HG02763 (cell line): ENCODE data around the gene CHST6.
"Not testable (repeated sequence)": the region's sequence is repeated elsewhere in the genome, so short reads cannot be mapped to it uniquely, and the experiment has no call there.

Source experiments
- ATAC-seq: cut with Tn5 transposase; IDR thresholded peaks from one replicate; pipeline ENCODE4 v1.9.1; 2021; ENCODE audit warnings: mild to moderate bottlenecking, moderate library complexity; ENCODE audit not compliant: unreplicated experiment

CHST6 gene

DNA sequence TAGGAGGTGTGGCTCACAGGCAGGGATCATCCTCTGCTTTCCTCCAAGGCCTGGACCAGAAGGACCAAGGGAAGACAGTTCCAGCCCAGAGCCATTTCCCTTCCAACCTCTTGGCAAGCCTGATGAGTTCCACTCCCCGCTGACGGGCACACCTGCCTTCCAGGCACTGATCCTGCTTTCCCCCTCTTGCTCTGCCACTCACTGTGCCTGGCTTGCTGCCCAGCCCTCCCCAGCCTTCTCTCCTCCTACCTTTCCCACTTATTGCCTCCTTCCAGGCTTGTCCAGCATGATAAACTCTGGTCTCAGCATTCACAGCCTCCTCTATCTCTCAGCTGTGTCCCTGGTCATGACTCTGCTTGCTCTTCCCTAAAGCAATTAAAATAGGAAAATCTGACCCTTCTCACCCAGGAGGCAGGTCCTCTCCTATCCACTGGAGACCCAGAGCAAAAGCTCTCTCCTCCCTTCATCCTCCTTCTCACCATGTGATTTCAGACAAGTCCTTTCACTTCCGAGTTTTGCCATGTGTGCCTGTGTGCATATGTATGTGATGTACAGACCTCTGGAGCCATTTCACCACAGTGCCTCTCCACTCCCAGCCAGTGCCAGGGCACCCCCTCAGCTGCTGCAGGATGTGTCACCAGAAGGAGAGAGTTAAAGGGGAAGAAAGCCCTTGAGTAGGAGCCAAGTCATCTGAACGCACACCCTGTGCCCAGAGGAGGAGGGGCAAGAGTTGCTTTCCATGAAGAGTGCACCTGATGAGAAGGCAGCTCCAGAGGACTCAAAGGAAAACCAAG is 17.4 kb downstream of the CHST6 start:
- ATAC-seq: no peak

DNA sequence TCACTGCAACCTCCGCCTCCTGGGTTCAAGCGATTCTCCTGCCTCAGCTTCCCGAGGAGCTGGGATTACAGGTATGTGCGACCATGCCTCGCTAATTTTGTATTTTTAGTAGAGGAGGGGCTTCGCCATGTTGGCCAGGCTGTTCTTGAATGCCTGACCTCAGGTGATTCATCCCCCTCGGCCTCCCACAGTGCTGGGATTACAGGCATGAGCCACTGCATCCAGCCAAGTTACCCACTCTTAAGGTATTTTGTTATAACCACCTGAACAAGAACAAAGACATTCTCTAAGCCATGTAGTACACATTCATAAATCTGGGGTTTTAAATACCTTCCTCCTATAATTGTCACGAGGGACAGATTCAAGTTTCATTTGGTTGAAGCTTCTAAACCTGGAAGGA is 18.4 kb downstream of the CHST6 start:
- no peak for ATAC-seq

DNA sequence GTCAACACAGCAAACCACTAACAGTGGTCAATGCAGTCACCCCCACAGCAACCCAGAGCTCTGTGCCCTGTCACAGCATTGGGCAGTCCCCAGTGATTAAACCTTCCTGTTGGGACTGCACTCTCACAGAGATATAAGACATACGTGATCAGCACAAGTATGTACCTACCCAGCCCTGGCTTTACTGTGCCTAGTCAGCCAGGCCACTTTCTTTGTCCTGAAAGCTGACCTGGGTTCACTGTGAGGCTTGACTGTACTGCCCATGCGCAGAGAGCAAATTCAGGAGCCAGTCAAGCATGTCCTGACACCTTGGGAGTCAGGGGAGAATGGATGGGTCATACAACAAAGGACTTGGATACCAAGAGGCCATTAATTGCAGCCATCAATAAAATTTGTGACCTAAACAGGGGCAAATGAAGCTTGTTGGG is 19.8 kb downstream of the CHST6 start:
- ATAC-seq: no peak

DNA sequence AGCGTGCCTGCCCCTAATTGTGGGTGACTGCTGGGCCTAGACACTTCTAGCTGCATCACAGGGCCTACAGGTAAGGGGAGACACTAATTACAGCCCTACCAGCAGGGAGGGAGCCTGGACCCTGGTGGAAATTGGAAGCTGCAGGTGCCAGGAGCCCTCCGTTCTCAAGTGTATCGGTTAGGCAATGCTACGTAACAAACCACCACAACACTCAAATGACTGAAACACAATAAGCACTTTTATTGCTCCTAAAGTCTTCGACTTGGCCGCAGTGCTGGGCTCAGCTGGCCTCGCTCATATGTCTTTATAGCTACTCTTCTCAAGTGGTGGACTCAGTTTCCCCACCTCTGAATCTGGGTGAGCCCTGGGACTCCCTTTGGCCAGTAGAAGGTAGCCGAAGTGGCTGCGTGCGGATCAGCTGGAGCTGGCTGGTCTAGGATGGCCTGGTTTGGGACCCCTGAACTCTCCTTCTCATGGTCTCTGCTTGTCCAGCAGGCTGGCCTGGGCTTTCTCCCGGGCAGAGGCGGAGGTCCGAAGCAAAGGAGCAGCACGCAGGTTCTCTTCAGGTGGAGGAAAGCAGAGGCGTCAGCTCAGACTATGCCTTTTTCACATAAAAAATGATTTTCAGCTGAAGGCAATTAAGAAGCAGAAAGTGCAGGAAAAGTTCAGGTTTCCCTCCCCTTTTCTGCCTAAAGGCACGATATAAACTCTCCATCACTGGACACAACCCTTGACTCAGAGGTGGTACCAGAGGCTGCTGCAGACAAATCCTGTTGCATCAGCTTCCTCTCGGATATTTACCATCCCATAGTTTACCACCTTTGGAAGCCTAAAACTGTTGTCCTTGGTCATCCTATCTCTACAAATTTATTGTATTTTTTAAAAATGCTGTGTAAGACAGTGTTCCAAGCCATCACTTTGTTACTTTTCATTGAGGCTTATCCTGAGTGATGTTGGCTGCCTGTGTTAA is 22.0 kb downstream of the CHST6 start:
- ATAC-seq: no peak

DNA sequence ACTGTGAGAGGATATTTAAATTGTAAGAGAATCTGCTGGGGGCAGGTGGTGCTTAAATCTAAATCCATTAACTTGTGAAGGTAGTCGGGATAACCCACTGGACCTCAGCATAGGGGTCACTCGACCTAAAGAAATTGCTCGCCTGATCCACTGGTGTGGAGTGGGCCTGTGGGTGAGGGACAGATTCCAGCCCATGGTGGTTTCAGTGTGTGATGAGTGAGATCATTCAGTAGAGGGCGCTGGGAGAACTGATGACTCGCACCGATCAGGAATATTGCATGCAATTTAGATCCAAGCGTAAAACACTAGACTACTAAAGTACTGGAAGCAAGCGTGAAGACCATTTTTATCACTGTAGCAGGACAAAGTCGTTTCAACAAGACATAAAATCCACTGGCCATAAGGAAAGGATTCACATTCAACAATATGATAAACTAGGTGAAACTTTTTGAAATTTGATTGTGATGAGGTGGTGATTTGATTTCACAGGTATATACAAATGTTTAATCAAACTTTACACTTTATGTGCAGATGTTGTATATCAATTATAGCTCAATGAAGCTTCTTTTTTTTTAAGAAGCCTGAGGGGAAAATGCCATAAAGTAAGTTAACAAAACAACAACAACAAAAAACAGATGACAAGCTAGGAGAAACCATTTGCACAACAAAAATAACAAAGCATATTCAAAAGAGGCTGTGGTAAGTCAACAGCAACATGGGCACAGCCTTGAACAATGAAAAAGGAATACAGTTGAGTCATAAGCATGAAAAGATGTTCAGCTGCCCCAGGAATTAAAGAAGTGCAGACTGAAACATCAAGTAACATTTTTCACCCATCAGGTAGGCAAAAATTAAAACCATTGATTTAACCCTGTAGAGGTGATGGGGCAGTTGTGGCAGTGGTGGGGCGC is 23.3 kb downstream of the CHST6 start:
- ATAC-seq: peak; percentile 65

DNA sequence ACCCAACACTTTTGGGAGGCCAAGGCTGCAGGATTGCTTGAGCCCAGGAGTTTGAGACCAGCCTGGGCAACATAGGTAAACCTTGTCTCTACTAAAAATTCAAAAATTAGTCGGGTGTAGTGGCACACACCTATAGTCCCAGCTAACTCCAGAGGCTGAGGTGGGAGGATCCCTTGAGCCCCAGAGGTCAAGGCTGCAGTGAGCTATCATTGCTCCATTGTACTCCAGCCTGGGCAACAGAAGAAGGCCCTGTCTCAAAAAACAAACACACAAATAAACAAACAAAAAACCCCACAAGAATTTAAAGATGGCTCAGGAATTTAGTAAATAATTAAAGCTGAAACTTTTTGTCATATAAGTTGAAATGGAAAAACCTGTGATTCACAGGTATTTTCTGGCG is 28.5 kb downstream of the CHST6 start:
- no peak for ATAC-seq

DNA sequence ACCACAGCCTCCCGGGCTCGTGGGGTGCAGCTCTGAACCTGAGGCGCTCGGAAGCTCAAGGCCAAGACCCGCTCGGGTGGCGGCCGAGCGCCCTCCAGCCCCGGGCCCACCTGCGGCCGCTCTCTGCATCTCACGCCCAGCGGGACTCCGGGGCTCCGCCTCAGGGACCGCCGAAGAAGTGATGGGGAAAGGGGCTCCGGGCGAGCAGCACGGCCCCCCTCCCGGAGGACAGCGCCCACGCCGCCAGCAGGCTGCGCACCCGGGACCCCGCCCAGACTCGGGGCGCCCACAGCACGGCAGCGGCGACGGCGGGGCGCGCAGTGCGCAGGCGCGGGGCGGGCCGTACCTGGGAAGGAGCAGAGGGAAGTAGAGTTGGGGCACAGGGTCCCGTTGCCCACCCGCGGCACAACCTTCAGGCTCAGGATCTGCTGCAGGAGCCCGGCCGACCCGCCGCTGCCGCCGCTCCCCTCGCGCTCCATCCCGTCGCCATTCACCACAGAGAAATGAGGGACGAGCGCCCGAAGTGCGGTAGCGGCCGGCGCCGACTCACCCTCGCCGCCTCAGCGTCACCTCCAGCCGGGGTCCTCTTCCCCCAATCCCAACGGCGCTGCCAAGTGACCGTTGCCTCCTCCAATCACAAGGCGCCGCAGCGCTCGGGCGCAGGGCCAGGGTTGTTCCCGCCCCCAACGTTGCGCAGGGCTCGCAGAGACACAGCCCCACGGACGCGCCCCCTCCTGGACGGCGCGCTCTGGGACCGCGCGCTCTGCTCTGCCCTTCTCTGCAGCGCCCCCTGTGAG is 30.9 kb downstream of the CHST6 start, which contains the start of gene TMEM170A:
Gene TMEM170A, minus strand, starts transcription at position 568 of the 797 bp plus-strand sequence. Its CDS starts 89 bp downstream, at position 479.
- peak; percentile 93 for ATAC-seq

DNA sequence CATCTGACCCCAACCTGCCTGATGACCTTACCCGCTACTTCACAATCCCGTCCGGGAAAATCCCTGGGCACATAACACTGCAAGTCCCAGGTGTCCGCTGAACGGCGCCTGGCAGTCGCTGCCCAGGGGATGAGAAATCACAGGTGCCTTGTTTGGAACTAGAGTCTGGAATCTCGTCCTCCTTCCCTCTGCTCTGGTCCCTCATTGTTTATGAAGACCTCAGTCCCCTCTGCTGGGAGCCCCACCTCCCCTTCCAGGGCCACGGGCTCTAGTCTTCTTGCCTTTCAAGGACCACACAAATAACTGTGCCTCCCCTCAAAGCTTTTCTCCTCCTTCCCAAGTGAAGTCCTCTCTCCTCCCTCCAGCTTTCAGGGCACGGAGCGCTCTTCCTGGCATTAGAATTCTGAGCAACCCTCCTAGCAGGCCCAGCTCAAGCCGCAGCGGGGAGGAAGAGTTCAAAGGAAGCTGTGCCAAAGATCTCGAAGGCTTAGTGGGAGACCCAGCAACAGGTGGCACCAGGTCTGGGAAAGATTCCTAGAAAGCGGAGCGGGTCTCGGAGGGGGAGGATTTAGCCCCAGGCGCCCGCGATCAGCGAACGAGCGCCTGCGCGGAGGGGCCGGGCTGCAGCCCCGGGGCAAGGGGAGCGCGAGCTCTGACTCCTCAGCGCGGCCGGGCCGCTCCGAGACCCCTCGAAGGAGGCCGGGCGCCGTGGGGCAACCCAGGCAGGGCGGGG is 31.7 kb downstream of the CHST6 start:
- peak; percentile 11 for ATAC-seq

DNA sequence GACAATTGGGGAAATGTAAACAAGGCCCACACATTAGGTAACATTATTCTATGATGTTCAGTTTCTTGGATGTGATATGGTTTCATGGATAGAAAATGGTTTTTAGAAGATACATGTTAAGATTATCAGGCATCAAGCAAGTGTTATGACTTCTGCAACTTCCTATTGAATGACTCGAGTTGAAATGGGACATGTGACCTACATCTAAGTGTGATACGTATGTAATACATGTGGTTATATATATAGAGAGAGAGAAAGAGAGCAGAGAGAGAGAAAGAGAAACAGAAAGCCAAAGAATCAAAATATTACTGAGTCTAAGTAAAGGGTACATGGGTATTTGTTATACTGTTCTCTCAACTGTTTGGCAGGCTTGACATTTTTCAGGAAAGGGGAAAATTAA is 32.4 kb downstream of the CHST6 start:
- no peak for ATAC-seq

DNA sequence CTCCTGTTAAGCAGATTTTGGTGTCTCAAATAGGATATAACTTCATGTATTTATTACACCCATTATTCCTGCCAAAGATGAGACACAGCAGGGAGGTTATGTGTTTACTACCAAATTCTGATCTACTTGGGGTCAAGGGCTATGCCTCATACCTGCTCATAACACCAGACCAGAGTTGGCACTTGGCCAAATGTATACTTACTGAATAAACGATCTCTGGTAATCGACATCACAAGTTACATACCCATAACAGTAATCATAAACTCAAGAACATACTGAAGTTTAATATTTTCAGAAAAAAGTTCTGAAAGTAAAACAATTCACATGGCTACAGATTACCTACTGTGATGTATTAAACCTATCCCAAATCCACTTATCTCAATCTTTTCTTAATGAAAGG is 33.7 kb downstream of the CHST6 start:
- ATAC-seq: no peak

DNA sequence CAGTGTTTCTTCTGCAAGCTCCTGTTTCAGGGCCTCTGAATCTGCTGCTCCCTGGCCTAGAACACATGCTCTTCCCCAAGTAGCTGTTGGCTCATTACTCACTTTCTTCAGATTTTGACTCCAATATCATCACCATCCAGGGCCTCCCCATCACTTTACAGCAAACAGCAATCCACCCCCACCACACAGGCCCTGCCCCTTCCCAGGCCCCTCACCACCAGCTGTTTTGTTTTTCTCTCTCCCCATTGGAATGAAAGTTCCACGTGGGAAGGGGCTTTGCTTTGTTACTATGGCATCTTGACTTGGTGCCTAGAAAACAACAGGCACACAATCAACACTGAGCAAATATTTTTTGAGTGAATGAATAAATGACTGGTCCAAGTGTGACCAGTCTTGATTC is 34.8 kb downstream of the CHST6 start:
- no peak for ATAC-seq

DNA sequence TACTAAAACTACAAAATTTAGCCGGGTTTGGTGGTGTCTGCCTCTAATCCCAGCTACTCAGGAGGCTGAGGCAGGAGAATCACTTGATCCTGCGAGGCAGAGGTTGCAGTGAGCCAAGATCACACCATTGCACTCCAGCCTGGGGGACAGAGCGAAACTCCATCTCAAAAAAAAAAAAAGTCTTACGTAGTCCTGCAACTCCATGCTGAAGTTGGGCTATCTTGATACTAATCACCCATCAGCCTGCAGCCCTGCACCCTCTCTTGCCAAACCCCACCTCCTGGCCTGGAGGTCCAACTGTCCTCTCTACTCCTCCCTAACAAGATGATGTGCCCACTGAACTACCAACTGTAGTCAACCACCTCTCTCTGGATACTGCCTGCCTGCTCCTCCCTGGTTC is 35.5 kb downstream of the CHST6 start:
- no peak for ATAC-seq

DNA sequence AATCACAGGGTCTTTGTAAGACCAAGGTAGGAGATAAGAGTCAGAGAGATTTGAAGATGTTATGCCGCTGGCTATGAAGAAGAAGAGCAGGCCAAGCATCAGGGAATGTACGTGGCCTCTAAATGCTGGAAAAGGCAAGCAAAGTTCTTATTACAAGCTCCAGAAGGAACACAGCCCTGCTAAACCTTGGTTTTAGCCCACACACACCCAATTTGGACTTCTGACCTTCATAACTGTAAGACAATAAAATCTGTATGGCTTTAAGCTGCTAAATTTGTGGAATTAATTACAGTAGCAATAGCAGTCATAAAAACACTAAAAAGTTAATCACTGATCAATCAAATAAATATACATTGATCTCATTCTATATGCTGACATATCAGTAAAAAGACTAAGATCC is 36.8 kb downstream of the CHST6 start:
- ATAC-seq: no peak

DNA sequence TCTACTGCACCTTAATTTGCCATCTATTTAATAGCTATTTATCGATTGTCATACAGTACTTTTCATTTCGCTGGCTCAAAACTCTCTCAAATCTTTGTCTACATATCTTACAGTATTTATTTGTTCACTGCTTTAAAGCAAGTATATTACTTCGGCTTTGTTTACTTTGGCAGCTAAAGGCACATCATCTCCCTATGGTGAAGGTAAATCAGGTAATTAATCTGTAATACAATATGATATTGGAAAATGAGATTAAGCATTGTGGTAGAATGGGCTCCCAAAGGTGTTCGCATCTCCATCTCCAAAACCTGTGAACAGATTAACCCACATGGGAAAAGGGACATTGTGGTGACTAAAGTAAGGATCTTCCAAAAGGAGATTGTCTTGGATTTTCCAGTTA is 37.2 kb downstream of the CHST6 start:
- ATAC-seq: no peak

DNA sequence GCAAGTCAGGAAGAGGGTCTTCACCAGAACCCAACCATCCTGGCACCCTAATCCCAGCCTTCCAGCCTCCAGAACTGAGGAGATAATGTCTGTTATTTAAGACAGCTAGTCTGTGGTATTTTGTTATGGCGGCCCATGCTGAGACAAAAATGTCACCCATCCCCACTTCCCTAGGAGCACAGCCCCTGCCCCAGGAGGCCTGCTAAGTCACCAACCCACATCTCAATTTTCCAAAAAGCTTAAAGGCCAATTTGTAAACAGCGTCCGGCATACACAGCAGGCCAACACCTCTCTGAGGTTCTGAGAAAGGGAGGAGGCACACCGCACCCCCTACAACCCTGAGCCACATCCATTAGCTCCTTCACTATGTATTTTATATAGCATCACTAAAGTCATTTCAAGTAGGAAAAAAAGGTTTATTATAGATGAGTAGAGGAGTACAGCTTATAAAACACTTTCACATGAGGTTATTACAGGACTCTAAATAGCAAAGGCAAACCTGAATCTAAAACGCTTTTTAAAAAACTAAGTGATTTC is 37.7 kb downstream of the CHST6 start:
- ATAC-seq: no peak

DNA sequence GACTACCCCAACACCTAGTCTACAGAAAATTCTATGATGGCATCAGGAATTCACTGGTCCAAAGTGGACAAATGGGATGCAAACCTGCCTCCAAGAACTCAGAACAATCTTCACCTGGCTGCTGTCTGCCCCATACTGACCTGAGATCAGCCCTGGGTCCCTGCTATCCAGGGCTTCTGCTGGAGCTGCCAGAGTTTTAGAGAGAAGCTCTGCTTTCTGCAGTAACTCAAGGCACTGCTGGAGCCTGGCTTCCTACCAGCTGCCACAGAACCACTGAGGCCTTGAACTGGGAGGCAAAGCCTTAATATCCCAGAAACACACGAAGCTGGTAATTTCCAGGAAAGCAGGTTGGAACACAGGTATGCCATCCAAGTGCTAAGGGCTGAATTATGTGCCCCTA is 38.3 kb downstream of the CHST6 start:
- no peak for ATAC-seq

DNA sequence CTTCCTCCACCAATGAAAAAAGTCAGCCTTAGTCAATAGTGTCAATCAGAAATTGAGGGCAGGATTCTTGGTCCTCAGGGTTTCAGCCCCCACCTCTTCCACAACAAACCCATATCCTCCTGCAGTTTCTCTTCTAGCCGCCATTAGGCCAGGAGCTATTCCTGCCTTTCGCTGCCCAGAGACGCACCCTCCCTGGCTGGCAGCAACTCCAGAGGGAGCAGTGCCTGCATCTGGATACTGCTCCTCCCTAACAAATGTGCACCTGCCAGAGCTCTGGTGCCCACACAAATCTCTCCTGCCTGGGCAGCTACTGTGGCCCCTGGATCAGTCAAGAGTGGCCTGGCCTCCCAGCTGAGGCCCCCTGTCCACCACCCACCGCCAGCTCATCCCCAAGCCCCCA is 38.8 kb downstream of the CHST6 start:
- ATAC-seq: not testable (repeated sequence)

DNA sequence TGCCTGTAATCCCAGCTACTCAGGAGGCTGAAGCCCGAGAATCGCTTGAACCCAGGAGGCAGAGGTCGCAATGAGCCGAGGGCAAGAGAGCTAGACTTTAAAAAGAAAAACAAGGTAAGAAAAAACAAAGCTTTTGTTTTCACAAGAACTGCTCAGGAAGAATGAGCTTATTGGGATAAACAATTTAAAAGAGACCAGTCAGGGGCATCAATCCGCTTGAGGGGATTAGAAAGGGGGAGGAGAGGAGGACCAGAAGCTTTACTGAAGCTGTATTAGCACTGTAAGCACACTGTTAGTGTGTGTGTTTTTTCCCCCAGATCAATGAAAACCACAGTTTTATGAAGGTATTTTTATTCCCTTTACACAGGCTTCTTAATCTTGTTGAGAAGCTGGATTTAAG is 39.6 kb downstream of the CHST6 start:
- no peak for ATAC-seq
